Measurements from ENCODE around the gene KCNC2.

Gene KCNC2

GRCh38 chr12:75116646-75117198 is 92.9 kb downstream of the KCNC2 start:
- Histone ChIP-seq H3K4me1 (ENCODE audit: control insufficient read depth, insufficient read depth, low read length) (no peaks in the 10 kb centered on the region), H3K9ac (ENCODE audit: low read depth, low read length) (no peak overlapping the region), H3K9me3 (ENCODE audit: control insufficient read depth, insufficient read depth, low read length) (no peaks in the 10 kb centered on the region), H3K4me3 (ENCODE audit: low read depth, low read length) (no peak overlapping the region), H3K36me3 (ENCODE audit: control insufficient read depth, insufficient read depth, low read length) (no peaks in the 10 kb centered on the region), H3K27me3 (ENCODE audit: control insufficient read depth, insufficient read depth, low read length) (no peaks in the 10 kb centered on the region), H3K27ac (ENCODE audit: low read depth, low read length) (no peak overlapping the region)

GRCh38 chr12:75115748-75116147 is 93.9 kb downstream of the KCNC2 start:
- H3K9ac ChIP-seq (ENCODE audit: low read depth, low read length) = no peak overlapping the region
- H3K27ac ChIP-seq (ENCODE audit: low read depth, low read length) = no peak overlapping the region
- H3K27me3 ChIP-seq (ENCODE audit: control insufficient read depth, insufficient read depth, low read length) = no peaks in the 10 kb centered on the region
- H3K36me3 ChIP-seq (ENCODE audit: control insufficient read depth, insufficient read depth, low read length) = no peaks in the 10 kb centered on the region
- no peaks in the 10 kb centered on the region for H3K4me1 ChIP-seq (ENCODE audit: control insufficient read depth, insufficient read depth, low read length)
- no peak overlapping the region for H3K4me3 ChIP-seq (ENCODE audit: low read depth, low read length)
- no peaks in the 10 kb centered on the region for H3K9me3 ChIP-seq (ENCODE audit: control insufficient read depth, insufficient read depth, low read length)

DNA sequence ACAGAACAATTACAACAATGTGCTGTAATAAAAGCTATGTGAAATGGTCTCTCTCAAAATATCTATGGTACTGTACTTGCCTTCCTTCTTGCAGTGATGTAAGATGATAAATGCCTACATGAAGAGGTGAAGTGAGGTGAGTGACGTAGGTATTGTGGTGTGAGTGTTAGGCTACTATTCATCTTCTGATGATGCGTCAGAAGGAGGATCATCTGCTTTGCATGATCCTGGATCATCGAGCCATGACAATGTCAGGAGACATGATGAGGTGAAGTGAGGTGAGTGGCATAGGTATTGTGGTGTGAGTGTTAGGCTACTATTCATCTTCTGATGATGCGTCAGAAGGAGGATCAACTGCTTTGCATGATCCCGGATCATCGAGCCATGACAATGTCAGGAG is 105.8 kb downstream of the KCNC2 start:
- Histone ChIP-seq H3K4me3 (ENCODE audit: low read depth, low read length) (no peak overlapping the region), H3K27me3 (ENCODE audit: control insufficient read depth, insufficient read depth, low read length) (no peaks in the 10 kb centered on the region), H3K36me3 (ENCODE audit: control insufficient read depth, insufficient read depth, low read length) (no peaks in the 10 kb centered on the region)

DNA sequence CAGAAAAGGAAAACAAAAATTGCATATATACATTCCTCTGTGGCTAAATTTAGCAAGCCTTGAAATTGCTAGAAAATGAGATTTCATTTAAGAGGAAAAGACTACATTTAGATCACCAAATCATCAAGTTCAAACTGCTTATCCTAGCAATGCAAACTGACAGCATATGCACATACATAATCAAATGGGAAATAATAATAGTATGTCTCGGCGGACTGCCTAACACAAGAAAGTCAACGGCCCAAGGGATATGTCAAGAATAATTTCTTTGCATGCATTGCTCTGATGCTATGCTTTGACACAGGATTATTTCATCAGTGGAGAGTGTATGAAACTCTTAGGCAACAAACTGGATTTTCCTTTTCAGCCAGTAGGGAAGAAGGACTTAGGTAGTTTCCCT is 107.9 kb downstream of the KCNC2 start:
- H3K9ac ChIP-seq (ENCODE audit: low read depth, low read length) = no peak overlapping the region
- H3K9me3 ChIP-seq (ENCODE audit: control insufficient read depth, insufficient read depth, low read length) = no peaks in the 10 kb centered on the region
- H3K4me3 ChIP-seq (ENCODE audit: low read depth, low read length) = no peak overlapping the region
- H3K36me3 ChIP-seq (ENCODE audit: control insufficient read depth, insufficient read depth, low read length) = no peaks in the 10 kb centered on the region
- H3K4me1 ChIP-seq (ENCODE audit: control insufficient read depth, insufficient read depth, low read length) = no peaks in the 10 kb centered on the region
- no peak overlapping the region for H3K27ac ChIP-seq (ENCODE audit: low read depth, low read length)
- H3K27me3 ChIP-seq (ENCODE audit: control insufficient read depth, insufficient read depth, low read length) = no peaks in the 10 kb centered on the region

More for the DNA sequence above, 105.8 kb downstream of the KCNC2 start:
- Histone ChIP-seq H3K9ac (ENCODE audit: low read depth, low read length) (no peak overlapping the region), H3K4me1 (ENCODE audit: control insufficient read depth, insufficient read depth, low read length) (no peaks in the 10 kb centered on the region), H3K27ac (ENCODE audit: low read depth, low read length) (no peak overlapping the region), H3K9me3 (ENCODE audit: control insufficient read depth, insufficient read depth, low read length) (no peaks in the 10 kb centered on the region)

DNA sequence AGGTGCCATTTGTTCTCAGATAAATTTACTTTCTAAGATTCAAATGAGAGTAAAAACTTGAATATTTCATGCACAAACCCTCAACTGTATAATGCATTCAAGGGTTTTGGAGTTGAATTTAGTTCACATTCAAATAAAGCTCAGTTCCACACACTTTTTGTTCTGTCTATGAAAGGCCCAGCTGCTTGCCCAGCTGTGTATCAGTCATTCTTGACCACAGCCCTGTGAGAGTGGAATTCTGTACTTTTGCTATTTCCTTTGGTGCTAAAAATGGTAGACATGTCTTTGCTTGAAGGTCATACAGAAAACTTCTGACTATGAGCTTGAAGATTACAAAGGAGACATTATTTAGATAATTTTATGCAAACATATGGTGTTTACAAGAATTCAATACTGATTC is 110.4 kb downstream of the KCNC2 start:
- Histone ChIP-seq H3K4me1 (ENCODE audit: control insufficient read depth, insufficient read depth, low read length) (peaks cover 6% of the 10 kb centered on the region; the same call in 1 of the 2 replicates), H3K9ac (ENCODE audit: low read depth, low read length) (no peak overlapping the region), H3K4me3 (ENCODE audit: low read depth, low read length) (no peak overlapping the region), H3K27ac (ENCODE audit: low read depth, low read length) (no peak overlapping the region), H3K27me3 (ENCODE audit: control insufficient read depth, insufficient read depth, low read length) (no peaks in the 10 kb centered on the region), H3K36me3 (ENCODE audit: control insufficient read depth, insufficient read depth, low read length) (no peaks in the 10 kb centered on the region), H3K9me3 (ENCODE audit: control insufficient read depth, insufficient read depth, low read length) (no peaks in the 10 kb centered on the region)

DNA sequence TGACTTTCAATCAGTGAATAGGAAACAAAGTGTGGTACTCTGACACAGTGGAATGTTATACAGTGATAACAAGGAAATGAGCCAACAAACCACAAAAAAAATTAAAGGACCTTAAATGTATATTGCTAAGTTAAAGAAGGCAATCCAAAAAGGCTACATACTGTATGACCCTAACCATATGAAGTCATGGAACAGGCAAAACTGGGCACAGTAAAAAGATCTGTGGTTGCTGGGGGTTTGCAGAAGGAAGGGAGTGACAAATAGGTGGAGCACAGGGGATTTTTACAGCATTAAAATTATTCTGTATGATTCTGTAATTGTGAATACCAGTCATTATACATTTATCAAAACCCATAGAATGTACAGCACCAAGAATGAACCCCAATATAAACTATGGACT is 112.6 kb downstream of the KCNC2 start:
- peaks cover 6% of the 10 kb centered on the region; the same call in 1 of the 2 replicates for H3K4me1 ChIP-seq (ENCODE audit: control insufficient read depth, insufficient read depth, low read length)
- no peaks in the 10 kb centered on the region for H3K27me3 ChIP-seq (ENCODE audit: control insufficient read depth, insufficient read depth, low read length)
- H3K27ac ChIP-seq (ENCODE audit: low read depth, low read length) = no peak overlapping the region
- no peaks in the 10 kb centered on the region for H3K36me3 ChIP-seq (ENCODE audit: control insufficient read depth, insufficient read depth, low read length)
- no peak overlapping the region for H3K9ac ChIP-seq (ENCODE audit: low read depth, low read length)
- H3K9me3 ChIP-seq (ENCODE audit: control insufficient read depth, insufficient read depth, low read length) = no peaks in the 10 kb centered on the region
- no peak overlapping the region for H3K4me3 ChIP-seq (ENCODE audit: low read depth, low read length)

DNA sequence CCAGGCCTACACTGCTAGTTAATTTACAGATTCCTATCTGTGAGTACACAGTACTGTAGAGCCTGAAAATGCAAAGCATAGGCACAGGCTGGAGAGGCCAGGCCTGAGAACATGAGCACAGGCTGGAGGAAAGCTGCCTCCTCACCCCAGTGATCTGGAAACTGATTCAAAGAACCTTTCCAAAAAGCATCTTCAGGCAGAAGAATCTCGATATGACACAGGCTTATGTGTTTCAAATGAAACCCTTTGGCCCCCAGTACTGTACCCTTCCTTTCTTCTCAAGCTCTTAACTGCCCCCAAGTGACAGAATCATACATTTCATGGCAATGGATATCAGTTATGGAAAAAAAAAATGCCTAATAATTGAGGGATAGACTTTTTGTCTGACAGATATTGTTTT is 122.0 kb downstream of the KCNC2 start:
- H3K36me3 ChIP-seq (ENCODE audit: control insufficient read depth, insufficient read depth, low read length) = no peaks in the 10 kb centered on the region
- no peak overlapping the region for H3K4me3 ChIP-seq (ENCODE audit: low read depth, low read length)
- no peak overlapping the region for H3K27ac ChIP-seq (ENCODE audit: low read depth, low read length)
- H3K9ac ChIP-seq (ENCODE audit: low read depth, low read length) = no peak overlapping the region
- H3K4me1 ChIP-seq (ENCODE audit: control insufficient read depth, insufficient read depth, low read length) = no peaks in the 10 kb centered on the region
- H3K9me3 ChIP-seq (ENCODE audit: control insufficient read depth, insufficient read depth, low read length) = no peaks in the 10 kb centered on the region
- H3K27me3 ChIP-seq (ENCODE audit: control insufficient read depth, insufficient read depth, low read length) = no peaks in the 10 kb centered on the region

DNA sequence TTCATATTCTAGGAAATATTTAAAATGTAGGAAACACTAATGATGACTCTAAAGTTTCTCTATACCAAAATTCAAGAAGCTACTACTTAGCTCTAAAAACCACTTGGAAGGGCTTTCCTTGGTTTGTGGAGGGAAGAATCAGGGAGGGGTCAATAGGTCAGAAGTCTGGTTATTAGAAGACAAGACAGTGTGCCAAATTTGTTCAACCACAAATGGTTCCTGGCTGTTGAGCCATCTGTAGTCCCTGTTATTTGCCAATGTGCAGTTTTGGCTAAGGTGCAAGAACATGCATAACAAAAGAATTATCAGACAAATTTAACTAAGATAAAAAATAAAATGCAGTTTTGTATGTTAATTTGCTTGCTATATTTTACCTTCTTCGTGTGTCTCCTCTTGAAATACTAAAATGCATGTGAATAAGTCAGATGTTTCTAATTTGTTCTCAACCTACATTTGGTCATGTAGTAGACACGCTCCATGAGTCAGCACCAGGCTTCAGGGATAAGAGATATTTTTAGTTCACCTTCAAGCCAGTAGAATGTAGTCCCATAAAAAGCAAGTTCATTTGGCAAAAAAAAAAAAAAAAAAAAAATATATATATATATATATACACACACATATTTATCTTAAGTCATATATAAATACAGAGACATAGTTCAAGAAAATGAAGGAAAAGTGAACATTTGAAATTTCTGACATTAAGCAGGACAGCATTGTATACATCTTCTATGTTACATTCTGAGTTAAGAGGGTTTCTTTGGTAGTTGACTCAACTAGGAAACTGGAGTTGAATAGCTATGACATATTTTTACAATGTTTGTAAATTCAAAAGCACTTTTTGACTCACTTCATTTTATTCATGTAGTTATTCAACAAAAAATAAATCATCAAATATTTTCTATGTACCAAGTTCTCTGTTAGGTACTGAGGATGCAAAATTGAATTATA is 123.3 kb downstream of the KCNC2 start:
- no peaks in the 10 kb centered on the region for H3K27me3 ChIP-seq (ENCODE audit: control insufficient read depth, insufficient read depth, low read length)
- H3K4me3 ChIP-seq (ENCODE audit: low read depth, low read length) = no peak overlapping the region
- no peak overlapping the region for H3K27ac ChIP-seq (ENCODE audit: low read depth, low read length)
- no peaks in the 10 kb centered on the region for H3K9me3 ChIP-seq (ENCODE audit: control insufficient read depth, insufficient read depth, low read length)
- H3K9ac ChIP-seq (ENCODE audit: low read depth, low read length) = no peak overlapping the region
- no peaks in the 10 kb centered on the region for H3K36me3 ChIP-seq (ENCODE audit: control insufficient read depth, insufficient read depth, low read length)
- no peaks in the 10 kb centered on the region for H3K4me1 ChIP-seq (ENCODE audit: control insufficient read depth, insufficient read depth, low read length)

GRCh38 chr12:75081305-75081704 is 128.3 kb downstream of the KCNC2 start:
- no peaks in the 10 kb centered on the region for H3K4me1 ChIP-seq (ENCODE audit: control insufficient read depth, insufficient read depth, low read length)
- H3K36me3 ChIP-seq (ENCODE audit: control insufficient read depth, insufficient read depth, low read length) = no peaks in the 10 kb centered on the region
- H3K9me3 ChIP-seq (ENCODE audit: control insufficient read depth, insufficient read depth, low read length) = no peaks in the 10 kb centered on the region
- no peak overlapping the region for H3K4me3 ChIP-seq (ENCODE audit: low read depth, low read length)
- H3K27ac ChIP-seq (ENCODE audit: low read depth, low read length) = no peak overlapping the region
- no peaks in the 10 kb centered on the region for H3K27me3 ChIP-seq (ENCODE audit: control insufficient read depth, insufficient read depth, low read length)
- H3K9ac ChIP-seq (ENCODE audit: low read depth, low read length) = no peak overlapping the region

- no peak overlapping the region for H3K9ac ChIP-seq (ENCODE audit: low read depth, low read length)
- no peaks in the 10 kb centered on the region for H3K9me3 ChIP-seq (ENCODE audit: control insufficient read depth, insufficient read depth, low read length)
- H3K4me3 ChIP-seq (ENCODE audit: low read depth, low read length) = no peak overlapping the region
- no peaks in the 10 kb centered on the region for H3K36me3 ChIP-seq (ENCODE audit: control insufficient read depth, insufficient read depth, low read length)
- H3K4me1 ChIP-seq (ENCODE audit: control insufficient read depth, insufficient read depth, low read length) = no peaks in the 10 kb centered on the region
- H3K27me3 ChIP-seq (ENCODE audit: control insufficient read depth, insufficient read depth, low read length) = no peaks in the 10 kb centered on the region
- H3K27ac ChIP-seq (ENCODE audit: low read depth, low read length) = no peak overlapping the region
Measured at GRCh38 chr12:75080582-75080981, 129.1 kb downstream of the KCNC2 start.

DNA sequence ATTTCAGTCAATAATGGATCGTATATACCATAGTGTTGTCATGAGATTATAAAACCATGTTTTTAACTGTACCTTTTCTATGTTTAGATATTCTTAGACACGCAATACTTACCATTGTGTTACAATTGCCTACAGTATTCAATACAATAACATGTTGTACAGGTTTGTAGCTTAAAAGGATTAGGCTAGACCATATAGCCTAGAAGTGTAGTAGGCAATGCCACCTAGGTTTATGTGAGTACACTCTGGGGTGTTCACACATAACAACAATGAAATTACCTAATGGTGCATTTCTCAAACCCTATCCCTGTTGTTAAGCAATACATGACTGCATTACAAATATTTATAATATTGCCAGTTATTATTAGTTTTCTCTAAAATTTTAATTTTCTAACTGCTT is 144.2 kb downstream of the KCNC2 start:
- Histone ChIP-seq H3K4me3 (ENCODE audit: low read depth, low read length) (no peak overlapping the region), H3K4me1 (ENCODE audit: control insufficient read depth, insufficient read depth, low read length) (no peaks in the 10 kb centered on the region), H3K36me3 (ENCODE audit: control insufficient read depth, insufficient read depth, low read length) (no peaks in the 10 kb centered on the region), H3K27me3 (ENCODE audit: control insufficient read depth, insufficient read depth, low read length) (no peaks in the 10 kb centered on the region), H3K9ac (ENCODE audit: low read depth, low read length) (no peak overlapping the region), H3K27ac (ENCODE audit: low read depth, low read length) (no peak overlapping the region), H3K9me3 (ENCODE audit: control insufficient read depth, insufficient read depth, low read length) (no peaks in the 10 kb centered on the region)
